HG03175 (cell line): ENCODE data around the gene ITGA1.

Experiments
- ATAC-seq: cut with Tn5 transposase; IDR thresholded peaks from one replicate; pipeline ENCODE4 v1.9.1; 2021; ENCODE audit warnings: mild to moderate bottlenecking, moderate library complexity; ENCODE audit not compliant: unreplicated experiment

Gene ITGA1

DNA sequence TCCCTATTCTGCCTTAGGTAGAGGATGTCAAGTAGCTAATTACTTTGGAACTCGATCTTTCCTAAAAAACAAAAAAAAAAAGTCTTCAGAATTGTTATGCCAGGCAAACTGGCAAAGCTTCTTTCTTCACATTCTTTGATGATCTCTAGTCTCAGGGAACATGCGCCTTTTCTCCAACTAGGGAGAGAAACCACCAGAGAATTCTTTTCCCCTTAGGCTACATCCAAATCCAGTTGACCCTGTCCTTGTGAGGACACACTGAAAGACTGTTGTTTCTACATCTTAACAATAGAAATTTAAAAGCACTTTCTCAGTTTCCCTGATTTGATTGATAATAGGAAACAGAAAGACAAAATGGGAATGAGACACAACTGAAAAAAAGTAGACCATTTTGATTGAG lies 106.7 kb downstream of the ITGA1 start:
- ATAC-seq: no peak

DNA sequence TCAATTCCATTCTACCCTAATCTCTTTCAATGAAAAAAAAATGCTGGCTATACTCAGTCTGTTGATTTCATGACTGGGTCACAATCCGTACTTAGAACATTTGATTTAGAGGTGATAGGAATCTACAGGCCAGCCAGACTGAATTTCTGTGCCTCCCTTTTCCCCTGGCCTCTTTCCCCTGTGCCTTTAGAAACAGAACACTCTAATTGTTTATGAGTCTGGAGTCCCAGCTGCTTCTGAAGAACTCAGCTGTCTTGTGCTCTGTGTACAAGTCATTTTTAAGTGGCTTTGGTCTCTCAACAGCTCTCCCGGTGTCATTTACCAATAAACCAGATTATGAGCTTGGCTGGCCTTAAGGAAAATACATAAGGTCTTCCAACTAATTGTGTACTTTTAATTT lies 107.4 kb downstream of the ITGA1 start:
- ATAC-seq: no peak

DNA sequence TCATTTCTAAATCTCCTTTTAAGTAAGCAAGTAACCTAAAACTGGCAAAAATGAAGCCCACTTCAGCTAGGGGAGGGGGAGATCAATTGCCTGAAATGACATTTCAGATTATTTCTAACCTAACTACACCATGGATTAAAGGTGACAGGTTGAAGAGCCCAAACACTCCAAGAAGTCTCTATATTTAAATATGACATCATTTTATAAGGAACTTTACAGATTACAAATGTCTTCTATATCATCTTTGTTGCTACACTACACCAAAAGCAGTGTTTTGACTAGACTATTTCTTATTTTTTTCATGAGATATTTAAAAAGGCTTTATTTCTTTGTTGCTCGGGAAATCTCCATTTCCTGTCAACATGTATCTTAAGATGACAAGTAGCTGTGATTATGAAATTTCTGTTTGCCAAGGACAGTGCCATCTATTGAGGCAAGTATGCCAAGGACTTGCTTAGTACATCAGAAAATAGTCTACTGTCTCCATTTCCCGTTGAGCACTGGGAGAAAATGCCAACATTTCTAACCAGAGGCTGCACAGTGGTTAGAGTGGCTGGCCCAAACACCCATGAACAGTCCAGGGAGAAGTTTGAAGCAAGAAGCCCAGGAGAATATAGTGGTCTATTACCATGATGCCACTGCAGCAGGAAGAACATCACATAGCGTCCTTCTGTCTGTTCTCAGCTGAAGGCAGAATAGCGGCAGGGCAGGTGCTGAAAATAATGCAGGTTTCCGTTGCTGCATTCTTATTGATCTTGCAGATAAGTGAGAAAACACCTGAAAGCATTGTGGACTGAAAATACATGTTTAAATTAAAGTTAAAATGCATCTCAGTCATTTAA lies 108.1 kb downstream of the ITGA1 start:
- no peak for ATAC-seq

DNA sequence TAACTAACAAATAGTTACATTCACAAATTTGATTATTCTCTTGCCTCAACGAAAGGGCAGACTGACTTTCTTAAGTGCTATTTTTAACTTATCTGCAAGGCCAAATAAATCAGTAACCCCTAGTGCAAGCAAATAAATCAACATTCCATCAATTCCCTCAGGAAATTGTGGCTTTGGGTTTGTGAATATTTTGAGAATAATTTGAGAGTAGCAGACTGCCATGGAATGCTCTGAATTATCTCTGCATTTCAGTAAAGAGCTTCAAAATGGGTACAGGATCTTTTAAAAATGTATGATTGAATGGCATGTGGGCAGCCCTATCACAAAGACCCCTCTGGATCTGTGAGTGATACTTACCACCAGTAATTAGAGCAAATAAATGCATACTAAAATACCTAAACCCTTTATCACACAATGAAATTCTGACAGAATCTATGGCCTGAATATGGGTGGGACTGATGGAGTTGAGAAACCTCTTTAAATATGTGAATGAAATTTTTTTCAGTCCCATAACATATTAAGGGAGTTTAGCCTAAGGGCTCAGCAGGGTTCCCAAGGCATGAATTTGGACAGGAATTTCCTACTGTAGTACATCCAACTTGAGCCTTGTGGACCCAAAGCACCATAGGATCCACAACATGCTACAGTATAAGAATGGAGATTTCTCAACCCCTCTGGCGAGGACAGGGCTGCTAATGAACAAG lies 109.0 kb downstream of the ITGA1 start:
- no peak for ATAC-seq

DNA sequence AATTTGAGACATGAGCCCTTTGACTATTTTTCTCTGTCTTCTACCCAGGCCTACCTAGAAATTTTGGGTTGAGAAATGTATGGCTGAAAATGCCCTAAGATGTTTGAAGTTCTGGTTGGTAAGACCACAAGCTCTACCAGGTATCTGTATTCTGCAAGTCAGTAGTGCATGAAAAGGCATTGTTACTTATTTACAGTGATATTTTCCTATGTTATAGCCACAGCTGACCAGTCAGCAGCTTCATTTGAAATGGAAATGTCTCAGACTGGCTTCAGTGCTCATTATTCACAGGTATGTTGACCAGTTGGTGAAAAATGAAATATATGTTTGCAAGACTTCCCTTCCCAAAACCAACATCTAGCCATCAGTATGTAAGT lies 109.5 kb downstream of the ITGA1 start:
- no peak for ATAC-seq

DNA sequence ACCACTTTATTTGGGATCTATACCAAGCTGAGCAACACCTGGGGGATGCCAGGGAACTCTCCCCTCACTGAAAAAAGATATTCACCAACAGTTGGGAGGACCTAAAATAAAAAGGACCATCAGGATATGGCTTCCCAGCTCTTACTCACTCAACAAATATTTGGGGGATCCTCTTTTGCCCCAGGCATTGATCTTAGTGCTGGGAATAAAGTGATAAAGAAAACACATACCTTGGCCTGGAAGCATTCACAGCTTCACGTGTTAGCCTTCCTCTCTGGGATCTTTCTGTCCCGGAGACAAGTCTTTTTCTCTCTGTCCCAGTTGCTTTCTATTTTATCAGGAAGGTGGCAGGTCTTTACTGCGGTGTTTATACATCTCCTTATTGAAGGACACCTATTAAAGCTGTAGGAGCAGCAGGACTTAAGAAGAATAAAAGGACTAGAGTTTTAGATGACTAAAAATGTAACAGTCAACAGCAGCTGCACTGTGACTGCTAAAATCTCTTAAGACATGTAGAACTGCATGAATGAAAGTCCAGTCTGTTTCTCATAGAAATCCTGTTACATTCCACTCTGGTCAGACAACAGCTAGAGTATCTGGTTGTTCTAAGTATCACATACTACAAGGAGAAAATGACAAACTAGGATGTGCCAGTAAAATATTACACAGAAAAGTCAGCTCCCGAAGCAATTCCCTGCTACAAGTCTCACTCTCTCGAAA lies 111.4 kb downstream of the ITGA1 start:
- ATAC-seq: no peak

DNA sequence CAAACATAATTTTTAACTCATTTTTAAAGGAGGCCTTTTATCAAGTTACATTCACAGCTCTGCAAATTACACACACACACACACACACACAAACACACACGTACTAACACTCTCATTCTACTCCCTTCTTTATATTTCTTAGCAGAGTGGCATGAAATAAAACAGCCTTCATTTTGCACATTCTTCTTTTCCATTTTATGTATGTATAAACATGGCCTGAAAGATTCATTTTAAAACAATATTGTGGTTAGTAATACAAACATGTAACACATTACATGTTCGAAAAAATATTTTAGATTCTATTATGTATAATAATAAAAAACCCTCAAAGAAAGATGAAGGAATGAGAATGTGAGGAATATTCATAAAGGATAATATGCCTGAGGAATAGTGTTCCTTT lies 115.4 kb downstream of the ITGA1 start:
- ATAC-seq: no peak

DNA sequence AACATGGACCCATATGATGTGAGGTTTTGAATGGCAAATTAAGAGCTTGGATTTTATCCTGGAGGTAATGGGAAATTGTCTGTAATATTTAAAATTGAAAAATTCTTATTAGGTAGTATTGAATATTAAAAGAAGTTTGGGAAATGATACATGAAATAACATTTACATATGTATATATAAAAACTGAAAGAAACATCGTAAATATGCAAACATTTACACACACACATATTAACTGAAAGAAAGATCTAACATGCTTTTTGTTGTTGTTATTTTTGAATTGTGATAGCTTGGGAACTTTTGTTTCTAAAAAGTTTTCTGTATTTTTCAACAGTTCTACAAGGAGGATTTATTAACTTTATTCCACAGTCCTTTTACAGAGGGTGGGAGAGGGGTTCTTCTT lies 118.6 kb downstream of the ITGA1 start:
- no peak for ATAC-seq

DNA sequence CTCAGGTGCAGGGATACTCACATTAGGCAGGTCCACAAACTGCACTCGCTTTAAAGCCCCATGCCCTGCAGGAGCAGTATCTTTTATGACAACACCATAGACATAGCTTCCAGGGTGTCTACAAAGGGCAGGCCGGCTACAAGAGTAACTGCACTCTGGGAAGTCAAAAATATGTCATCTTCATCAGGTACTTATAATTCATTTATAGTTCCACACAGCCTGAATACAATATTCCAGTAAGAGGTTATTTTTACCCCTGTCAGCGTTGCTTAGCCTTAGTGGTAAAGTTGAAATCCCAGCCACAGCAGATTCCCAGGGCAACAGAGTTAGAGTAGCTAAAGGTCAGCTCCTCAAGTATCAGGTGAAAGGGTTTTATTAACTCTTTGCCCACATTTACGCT lies 119.1 kb downstream of the ITGA1 start:
- ATAC-seq: no peak

DNA sequence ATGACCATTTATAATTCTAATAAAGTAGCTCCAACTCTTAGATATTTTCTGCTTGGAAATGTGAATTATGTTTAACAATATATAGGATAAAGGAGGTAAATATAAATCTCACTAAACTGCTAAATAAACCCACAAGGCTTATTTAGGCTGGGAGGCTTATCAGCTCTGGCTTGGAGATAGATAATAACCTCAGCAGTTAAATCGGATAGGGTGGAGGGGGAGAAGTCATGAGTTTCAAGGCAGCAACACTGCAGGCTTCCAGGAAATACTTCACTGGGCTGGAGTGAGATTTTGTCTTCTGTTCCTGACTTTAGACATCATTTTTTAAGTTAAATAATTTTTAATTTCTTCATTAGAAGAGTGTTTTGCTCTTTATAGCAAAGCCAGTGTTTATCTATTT lies 121.5 kb downstream of the ITGA1 start:
- ATAC-seq: no peak

DNA sequence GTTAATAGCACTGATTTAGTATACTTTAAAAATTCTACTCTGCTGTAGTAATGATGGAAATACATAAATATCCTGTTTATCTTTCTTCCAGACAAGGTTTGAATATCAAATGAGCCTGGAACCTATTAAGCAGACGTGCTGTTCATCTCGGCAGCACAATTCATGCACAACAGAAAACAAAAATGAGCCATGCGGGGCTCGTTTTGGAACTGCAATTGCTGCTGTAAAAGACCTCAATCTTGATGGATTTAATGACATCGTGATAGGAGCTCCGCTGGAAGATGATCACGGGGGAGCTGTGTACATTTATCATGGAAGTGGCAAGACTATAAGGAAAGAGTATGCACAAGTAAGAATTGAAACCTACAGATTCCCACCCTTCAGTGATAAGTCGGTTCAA lies 122.4 kb downstream of the ITGA1 start:
- no peak for ATAC-seq

DNA sequence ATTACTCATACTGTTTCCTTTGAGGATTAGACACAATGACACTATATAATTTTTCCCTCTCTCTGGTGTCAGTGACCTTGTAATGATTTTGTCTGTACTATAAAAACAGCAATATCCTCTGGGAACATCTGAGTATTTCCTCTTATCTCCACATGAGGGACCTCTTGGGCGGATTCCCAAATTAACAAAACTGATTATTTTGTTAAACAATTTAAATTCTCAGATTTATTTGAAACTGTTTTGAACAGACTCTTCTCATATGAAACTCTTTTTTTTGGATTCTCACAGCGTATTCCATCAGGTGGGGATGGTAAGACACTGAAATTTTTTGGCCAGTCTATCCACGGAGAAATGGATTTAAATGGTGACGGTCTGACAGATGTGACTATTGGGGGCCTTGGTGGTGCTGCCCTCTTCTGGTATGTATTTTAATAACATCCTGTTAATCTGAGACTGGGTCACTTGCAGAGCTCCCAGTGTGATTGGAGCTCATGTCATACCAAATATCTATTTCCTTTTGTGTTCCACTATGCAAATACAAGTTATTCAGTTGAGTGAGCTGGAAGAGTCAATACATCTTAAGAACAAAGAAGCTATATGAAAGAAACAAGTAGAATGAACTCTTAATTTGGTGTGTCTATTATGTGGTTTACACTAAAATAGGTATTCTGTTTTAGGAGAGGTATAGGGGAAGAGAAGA lies 127.6 kb downstream of the ITGA1 start:
- peak; percentile 96 for ATAC-seq

DNA sequence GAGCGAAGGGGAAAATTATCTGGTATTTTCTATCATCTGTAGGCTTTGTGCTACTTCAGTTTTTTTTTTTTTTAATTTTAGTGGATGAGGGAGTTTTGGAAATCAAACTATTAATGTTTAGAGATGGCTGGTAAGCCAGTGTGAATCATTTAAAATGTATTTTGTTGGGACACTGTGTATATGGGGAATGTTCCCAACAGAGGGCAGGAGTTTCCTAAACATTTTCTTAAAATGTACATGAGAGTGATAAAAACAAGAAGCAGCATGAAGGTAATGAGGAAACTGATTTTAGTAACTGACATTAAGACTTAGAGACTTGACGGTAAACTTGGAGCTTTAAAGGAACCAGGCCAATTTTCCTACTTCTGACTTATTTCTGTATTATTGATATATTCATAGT lies 133.2 kb downstream of the ITGA1 start:
- ATAC-seq: no peak

DNA sequence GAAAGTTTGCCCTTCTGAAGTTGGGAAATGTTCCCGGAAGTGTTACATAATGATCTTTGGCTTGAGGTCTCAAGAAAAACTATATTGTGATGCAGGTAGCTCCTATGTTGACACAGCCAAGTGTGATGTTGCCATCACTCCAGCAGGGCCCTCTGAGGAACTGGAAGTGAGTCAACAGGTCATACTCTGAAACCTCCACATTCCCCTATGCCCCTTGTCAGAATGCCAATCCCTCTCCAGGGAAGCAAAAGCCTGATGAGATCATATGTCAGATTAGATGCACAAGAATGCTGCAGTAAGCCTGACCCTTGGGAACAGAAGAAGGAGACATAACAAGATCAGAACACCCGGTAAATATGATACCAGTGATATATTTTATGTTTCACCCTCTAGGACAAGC lies 134.7 kb downstream of the ITGA1 start:
- no peak for ATAC-seq

DNA sequence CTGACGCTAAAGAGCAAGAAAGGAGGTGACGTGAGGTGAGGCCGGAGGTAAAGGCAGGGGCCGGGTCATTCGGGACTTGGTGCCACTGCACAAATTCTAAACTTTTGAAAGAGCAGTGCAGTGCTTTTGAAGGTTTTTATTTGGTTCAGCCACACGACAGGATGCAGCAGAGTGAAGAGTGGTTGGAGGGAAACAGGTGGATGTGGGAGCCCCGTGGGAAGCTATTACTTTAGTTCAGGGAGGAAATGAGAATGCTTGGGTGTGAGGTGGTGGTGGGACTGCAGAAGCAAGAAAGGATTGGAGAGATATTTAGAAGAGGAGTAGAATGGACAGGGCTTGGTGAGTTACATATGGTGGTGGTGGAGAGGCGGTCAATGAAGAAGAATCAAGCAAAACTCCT lies 136.7 kb downstream of the ITGA1 start:
- ATAC-seq: no peak

DNA sequence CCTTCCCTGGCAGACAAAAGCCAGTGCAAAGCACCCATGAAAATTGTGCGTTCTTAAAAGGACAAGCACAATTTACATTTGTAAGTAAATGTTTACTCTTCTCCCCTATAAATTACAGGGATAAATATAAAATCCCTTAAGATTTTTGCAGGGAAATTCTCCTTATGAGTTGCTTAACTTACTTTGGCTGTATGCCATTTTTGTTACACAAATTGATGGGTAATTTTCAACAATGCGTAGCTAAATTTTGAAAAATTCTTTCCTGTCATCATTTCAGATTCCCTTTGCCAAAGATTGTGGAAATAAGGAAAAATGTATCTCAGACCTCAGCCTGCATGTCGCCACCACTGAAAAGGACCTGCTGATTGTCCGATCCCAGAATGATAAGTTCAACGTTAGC lies 137.3 kb downstream of the ITGA1 start:
- no peak for ATAC-seq

DNA sequence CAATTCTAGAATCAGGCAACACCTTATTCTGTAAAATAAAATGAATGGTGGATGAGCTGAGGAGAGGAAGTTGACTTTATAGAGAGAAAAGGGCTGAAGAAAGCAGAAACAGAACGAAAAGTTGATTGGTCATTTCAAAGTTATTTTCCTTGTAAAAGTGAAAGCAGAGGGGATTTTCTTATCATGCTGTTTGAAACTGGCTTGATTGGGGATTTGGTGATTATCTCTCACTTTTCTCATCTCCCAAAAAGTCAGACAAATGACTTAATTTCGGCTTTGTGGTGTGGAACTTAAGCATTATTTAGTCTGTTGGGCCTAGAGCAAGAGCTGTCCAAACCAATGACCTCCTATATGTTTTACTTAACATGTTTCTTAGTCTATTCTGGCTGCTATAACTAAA lies 141.0 kb downstream of the ITGA1 start:
- ATAC-seq: no peak

DNA sequence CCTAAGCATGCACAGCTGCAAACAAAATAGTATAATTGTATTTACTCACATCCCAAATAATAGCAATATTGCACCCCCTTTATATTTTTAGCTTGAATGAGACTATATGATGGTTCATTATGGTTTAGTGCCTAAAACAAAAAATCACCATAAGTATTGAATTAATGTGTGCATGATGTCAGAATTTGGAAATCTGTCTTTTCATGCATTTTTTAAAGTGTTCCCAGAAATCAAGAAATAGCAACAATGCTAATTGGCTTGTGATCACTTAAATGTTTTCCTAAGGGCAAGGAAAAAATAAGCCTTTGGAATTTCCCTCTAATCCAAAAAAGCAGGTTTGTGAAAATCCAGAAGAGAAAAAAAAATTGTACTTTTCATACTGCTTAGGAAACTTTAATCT lies 150.5 kb downstream of the ITGA1 start:
- ATAC-seq: no peak

DNA sequence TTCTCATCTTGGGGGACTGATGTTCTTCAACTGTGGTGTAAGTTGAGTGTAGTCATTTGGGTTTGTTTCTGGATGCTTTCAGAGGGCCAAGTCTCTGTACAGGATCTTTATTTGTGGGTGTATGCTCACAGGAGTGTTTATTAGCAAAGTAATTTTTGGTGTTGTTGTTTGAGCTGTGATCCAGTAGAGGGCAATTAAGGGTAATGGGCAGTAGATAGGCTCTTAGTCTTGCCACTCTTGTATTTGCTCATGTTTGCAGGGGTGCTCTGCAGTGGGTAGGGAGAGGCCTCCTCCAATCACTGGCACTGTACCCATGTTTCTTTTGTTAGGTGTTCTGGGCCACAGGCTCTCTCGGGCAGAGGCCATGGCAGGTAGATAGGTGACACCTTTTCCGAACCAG lies 155.6 kb downstream of the ITGA1 start:
- ATAC-seq: peak; percentile 54

DNA sequence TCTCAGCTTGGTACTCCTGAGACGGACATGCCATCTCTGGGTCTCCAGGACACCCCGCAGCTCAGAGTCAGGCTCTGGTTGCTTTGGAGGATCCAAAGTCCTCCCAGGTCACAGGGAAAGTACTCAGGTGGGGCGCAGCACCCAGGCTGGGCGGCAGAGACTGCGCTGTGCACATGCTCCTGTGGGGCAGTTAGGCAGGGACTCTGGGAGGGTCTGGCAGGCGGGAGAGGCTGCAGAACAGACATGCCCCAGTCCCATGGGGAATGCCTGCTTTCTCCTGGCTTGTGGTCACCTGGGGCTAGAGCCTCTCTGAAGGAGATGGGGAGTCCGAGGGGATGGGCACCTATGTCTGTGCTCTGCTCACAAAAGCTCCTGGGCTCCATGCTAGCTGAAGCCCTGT lies 156.1 kb downstream of the ITGA1 start:
- ATAC-seq: no peak

DNA sequence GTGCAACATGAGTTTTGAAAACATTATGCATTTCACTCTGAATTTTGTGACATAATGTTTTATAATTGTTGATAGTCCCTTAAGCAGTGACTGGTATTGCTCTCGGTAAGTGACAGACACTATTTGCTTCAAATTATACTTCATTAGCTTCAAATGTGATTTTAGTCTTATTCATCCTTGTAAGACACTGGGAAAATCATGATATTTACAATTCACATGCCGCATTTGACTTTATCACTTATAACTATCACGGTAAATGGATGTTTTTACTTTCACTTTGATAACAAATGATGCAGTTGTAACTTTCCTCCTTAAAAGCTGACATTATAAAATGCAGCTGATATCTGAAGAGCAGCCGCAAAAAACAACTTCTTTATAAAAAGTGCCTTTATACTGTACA lies 157.3 kb downstream of the ITGA1 start:
- ATAC-seq: no peak
